Frontal cortex (tissue), 4 donors: ENCODE data around the gene ADCY10. TPM values are rescaled to one million over a fixed set of nuclear protein-coding genes. Genes with fewer than 3 reads are reported as not detected.

Experiments
- DNase-seq, 2 donors: peaks; one replicate each; pipeline ENCODE4 v3.0.0; 2012; ENCODE audit warnings: low spot score in 2 of 2
- FAIRE-seq: peaks from 2 replicates; lab custom pipeline; 2012; peaks lifted over from hg19 to GRCh38; lab: Jason Lieb, UNC
- total RNA-seq: library from RNA; depleted of rRNA; stranded (reverse); fragments of >200 nt; gene quantifications from one replicate; pipeline ENCODE4 v1.2.3, GENCODE V29; 2014
- donor health status: control.
- donor health status: control.
- donor health status: control.

Gene ADCY10
- total RNA-seq, 1 donor from 2014 or later = 0.41 TPM

GRCh38 chr1:167765496-167765895 lies 148.4 kb downstream of the ADCY10 start:
- FAIRE-seq = no peak
- DNase-seq = no peak

GRCh38 chr1:167764458-167765330 lies 149.2 kb downstream of the ADCY10 start:
- FAIRE-seq (no peak), DNase-seq (no peak)

DNA sequence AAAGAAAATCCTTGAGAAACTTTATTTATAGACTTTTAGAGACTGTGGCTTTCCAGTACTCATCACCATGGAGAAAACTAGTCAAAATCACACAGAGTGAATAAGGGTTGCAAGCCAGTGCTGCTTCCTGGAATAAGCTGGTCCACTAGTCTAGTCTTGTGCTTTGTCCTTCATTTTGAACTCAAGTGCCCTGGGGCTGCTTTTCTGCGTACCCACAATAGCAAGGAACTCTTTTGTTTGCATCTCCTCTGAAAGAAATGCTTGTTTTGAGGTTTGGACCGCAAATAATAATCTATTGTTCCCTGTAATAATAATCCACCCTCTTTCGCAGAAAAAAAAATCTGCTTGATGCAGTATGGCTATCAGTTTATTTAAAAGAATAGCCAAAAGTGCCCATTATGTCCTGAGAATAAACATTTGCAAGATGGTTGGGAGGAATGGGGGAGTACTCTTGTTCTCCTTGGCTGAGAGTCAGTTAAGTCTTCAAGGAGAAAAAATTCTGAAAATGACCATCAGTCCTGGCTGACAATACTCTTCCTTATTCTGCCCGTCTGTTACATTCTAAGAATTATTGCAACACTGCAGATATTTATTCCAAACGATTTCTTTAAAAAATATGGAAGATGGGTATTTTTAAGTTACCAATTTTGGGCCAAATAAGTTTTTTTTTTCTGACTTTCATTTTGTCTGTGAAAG lies 150.3 kb downstream of the ADCY10 start:
- FAIRE-seq (peak; percentile 90), DNase-seq (peak; percentile 22 to 27)

DNA sequence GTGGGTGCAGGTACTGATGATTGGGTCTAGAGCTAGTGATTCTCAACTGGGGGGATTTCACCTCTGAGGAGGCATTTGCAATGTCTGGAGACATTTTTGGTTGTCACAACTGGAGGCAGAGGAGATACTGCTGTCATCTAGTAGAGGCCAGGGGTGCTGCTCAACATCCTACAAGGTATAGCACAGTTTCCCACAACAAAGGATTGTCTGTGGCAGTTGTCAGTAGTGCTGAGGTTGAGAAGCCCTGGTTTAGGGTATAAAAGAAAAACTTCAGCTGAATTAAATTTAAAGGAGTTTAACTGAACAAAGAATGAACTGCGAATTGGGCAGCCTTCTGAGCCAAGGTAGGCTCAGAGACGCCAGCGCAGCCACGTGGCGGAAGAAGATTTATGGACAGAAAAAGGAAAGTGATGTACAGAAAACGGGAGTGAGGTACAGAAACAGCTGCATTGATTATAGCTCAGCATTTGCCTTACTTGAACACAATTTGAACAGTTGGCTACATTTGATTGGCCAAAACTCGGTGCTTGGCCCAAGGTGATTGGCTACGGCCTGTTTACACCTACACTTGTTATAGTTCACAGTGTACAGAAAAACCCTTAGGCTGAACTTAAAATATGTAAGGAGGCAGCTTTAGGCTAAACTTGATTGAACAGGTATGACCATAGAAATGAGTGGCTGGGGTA lies 151.7 kb downstream of the ADCY10 start:
- no peak for FAIRE-seq
- no peak for DNase-seq

DNA sequence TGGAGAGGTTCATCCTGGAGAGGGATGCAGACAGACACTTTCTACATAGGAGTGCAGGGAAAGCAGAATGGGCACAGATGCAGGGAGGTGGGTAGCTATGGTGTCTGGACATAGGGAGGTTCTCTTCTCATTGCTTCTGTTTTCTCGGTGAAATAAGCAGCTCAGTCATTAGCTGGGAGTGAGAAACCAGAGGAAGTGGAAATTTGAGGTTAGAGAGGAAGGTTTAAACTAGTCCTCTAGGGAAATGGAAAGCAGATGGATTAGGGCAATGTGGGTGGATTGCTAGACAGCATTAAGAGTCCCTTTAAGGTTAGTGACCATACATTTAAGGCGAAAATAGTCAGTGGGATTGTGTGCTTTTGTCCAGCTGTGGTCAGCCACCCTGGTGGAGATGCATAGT lies 152.5 kb downstream of the ADCY10 start:
- DNase-seq = no peak
- no peak for FAIRE-seq

Other genes with a start within 250 kb of the ADCY10 start
- 184 TPM for gene MPZL1, start 192.2 kb downstream of the ADCY10 start, total RNA-seq
- 73.4 TPM for gene DCAF6, start 22.5 kb upstream of the ADCY10 start, total RNA-seq
- gene MPC2, start 22.9 kb upstream of the ADCY10 start, total RNA-seq = 62.8 TPM
- gene GPR161, start 222.8 kb upstream of the ADCY10 start, total RNA-seq = 76.2 TPM